ENCODE results near the gene THRB. TPM values are rescaled to one million over a fixed set of nuclear protein-coding genes. Genes with fewer than 3 reads are reported as not detected.
A peak's percentile ranks its signal among the peaks of the same experiment; 100 is the strongest.

Gene THRB
- total and polyA plus RNA-seq, 4 donors = 4.0 to 10.5 (median 6.2) TPM

- no CpG with 5 or more reads among the region's 2 CpGs for WGBS (ENCODE audit: insufficient coverage)
- Histone ChIP-seq H3K27me3 (ENCODE audit: control insufficient read depth, insufficient read depth, low read length) (peaks cover 2% of the 10 kb centered on the region), H3K9me3 (ENCODE audit: control insufficient read depth, insufficient read depth, low read length) (no peaks in the 10 kb centered on the region), H3K36me3 (ENCODE audit: control insufficient read depth, insufficient read depth, low read length) (no peaks in the 10 kb centered on the region), H3K27ac (ENCODE audit: low read depth, low read length) (no peak overlapping the region), H3K4me3 (ENCODE audit: low read depth, low read length) (no peak overlapping the region), H3K4me1 (ENCODE audit: control insufficient read depth, insufficient read depth, low read length) (no peaks in the 10 kb centered on the region)
- DNase-seq (ENCODE audit: low read depth in 4 of 6, low spot score in 6 of 6) = no peak
Observed at GRCh38 chr3:24273491-24273890, 221.2 kb downstream of the THRB start.

GRCh38 chr3:24272875-24273274 is 221.8 kb downstream of the THRB start:
- peaks cover 2% of the 10 kb centered on the region for H3K27me3 ChIP-seq (ENCODE audit: control insufficient read depth, insufficient read depth, low read length)
- no peaks in the 10 kb centered on the region for H3K36me3 ChIP-seq (ENCODE audit: control insufficient read depth, insufficient read depth, low read length)
- no CpG with 5 or more reads among the region's 2 CpGs for WGBS (ENCODE audit: insufficient coverage)
- H3K4me1 ChIP-seq (ENCODE audit: control insufficient read depth, insufficient read depth, low read length) = no peaks in the 10 kb centered on the region
- H3K9me3 ChIP-seq (ENCODE audit: control insufficient read depth, insufficient read depth, low read length) = no peaks in the 10 kb centered on the region
- H3K4me3 ChIP-seq (ENCODE audit: low read depth, low read length) = no peak overlapping the region
- DNase-seq (ENCODE audit: low read depth in 4 of 6, low spot score in 6 of 6) = no peak
- no peak overlapping the region for H3K27ac ChIP-seq (ENCODE audit: low read depth, low read length)

- Histone ChIP-seq H3K9me3 (ENCODE audit: control insufficient read depth, insufficient read depth, low read length) (no peaks in the 10 kb centered on the region), H3K27me3 (ENCODE audit: control insufficient read depth, insufficient read depth, low read length) (peaks cover 2% of the 10 kb centered on the region)
- no peak for DNase-seq (ENCODE audit: low read depth in 4 of 6, low spot score in 6 of 6)
Observed at GRCh38 chr3:24272408-24272807, 222.2 kb downstream of the THRB start.

GRCh38 chr3:24271228-24271627 is 223.4 kb downstream of the THRB start:
- WGBS (ENCODE audit: insufficient coverage) = no CpG with 5 or more reads among the region's 3 CpGs
- Histone ChIP-seq H3K4me3 (ENCODE audit: low read depth, low read length) (no peak overlapping the region), H3K4me1 (ENCODE audit: control insufficient read depth, insufficient read depth, low read length) (no peaks in the 10 kb centered on the region), H3K27ac (ENCODE audit: low read depth, low read length) (no peak overlapping the region), H3K27me3 (ENCODE audit: control insufficient read depth, insufficient read depth, low read length) (no peaks in the 10 kb centered on the region), H3K9me3 (ENCODE audit: control insufficient read depth, insufficient read depth, low read length) (no peaks in the 10 kb centered on the region), H3K36me3 (ENCODE audit: control insufficient read depth, insufficient read depth, low read length) (no peaks in the 10 kb centered on the region)
- no peak for DNase-seq (ENCODE audit: low read depth in 4 of 6, low spot score in 6 of 6)

More at GRCh38 chr3:24272408-24272807, 222.2 kb downstream of the THRB start:
- Histone ChIP-seq H3K4me3 (ENCODE audit: low read depth, low read length) (no peak overlapping the region), H3K4me1 (ENCODE audit: control insufficient read depth, insufficient read depth, low read length) (no peaks in the 10 kb centered on the region), H3K36me3 (ENCODE audit: control insufficient read depth, insufficient read depth, low read length) (no peaks in the 10 kb centered on the region), H3K27ac (ENCODE audit: low read depth, low read length) (no peak overlapping the region)

GRCh38 chr3:24270744-24271143 is 223.9 kb downstream of the THRB start:
- DNase-seq (ENCODE audit: low read depth in 4 of 6, low spot score in 6 of 6) = no peak
- no CpG with 5 or more reads among the region's 1 CpG for WGBS (ENCODE audit: insufficient coverage)
- H3K36me3 ChIP-seq (ENCODE audit: control insufficient read depth, insufficient read depth, low read length) = no peaks in the 10 kb centered on the region
- H3K4me3 ChIP-seq (ENCODE audit: low read depth, low read length) = no peak overlapping the region
- no peak overlapping the region for H3K27ac ChIP-seq (ENCODE audit: low read depth, low read length)
- no peaks in the 10 kb centered on the region for H3K9me3 ChIP-seq (ENCODE audit: control insufficient read depth, insufficient read depth, low read length)
- no peaks in the 10 kb centered on the region for H3K27me3 ChIP-seq (ENCODE audit: control insufficient read depth, insufficient read depth, low read length)
- H3K4me1 ChIP-seq (ENCODE audit: control insufficient read depth, insufficient read depth, low read length) = no peaks in the 10 kb centered on the region

GRCh38 chr3:24270204-24270691 is 224.4 kb downstream of the THRB start:
- Histone ChIP-seq H3K27ac (ENCODE audit: low read depth, low read length) (no peak overlapping the region), H3K36me3 (ENCODE audit: control insufficient read depth, insufficient read depth, low read length) (no peaks in the 10 kb centered on the region), H3K27me3 (ENCODE audit: control insufficient read depth, insufficient read depth, low read length) (no peaks in the 10 kb centered on the region), H3K4me3 (ENCODE audit: low read depth, low read length) (no peak overlapping the region), H3K4me1 (ENCODE audit: control insufficient read depth, insufficient read depth, low read length) (no peaks in the 10 kb centered on the region), H3K9me3 (ENCODE audit: control insufficient read depth, insufficient read depth, low read length) (no peaks in the 10 kb centered on the region)
- 13% methylated on average over 1 of the region's 2 CpGs for WGBS (ENCODE audit: insufficient coverage)
- peak in 2 of 6 donors; percentile 7 to 83 for DNase-seq (ENCODE audit: low read depth in 4 of 6, low spot score in 6 of 6)

GRCh38 chr3:24264748-24265158 is 229.9 kb downstream of the THRB start:
- 48% methylated on average over 3 of the region's 3 CpGs for WGBS (ENCODE audit: insufficient coverage)
- DNase-seq (ENCODE audit: low read depth in 4 of 6, low spot score in 6 of 6) = no peak
- H3K36me3 ChIP-seq (ENCODE audit: control insufficient read depth, insufficient read depth, low read length) = no peaks in the 10 kb centered on the region
- no peaks in the 10 kb centered on the region for H3K4me1 ChIP-seq (ENCODE audit: control insufficient read depth, insufficient read depth, low read length)
- no peak overlapping the region for H3K27ac ChIP-seq (ENCODE audit: low read depth, low read length)
- no peaks in the 10 kb centered on the region for H3K27me3 ChIP-seq (ENCODE audit: control insufficient read depth, insufficient read depth, low read length)
- no peaks in the 10 kb centered on the region for H3K9me3 ChIP-seq (ENCODE audit: control insufficient read depth, insufficient read depth, low read length)
- no peak overlapping the region for H3K4me3 ChIP-seq (ENCODE audit: low read depth, low read length)

GRCh38 chr3:24264011-24264410 is 230.6 kb downstream of the THRB start:
- H3K9me3 ChIP-seq (ENCODE audit: control insufficient read depth, insufficient read depth, low read length) = no peaks in the 10 kb centered on the region
- no peak overlapping the region for H3K4me3 ChIP-seq (ENCODE audit: low read depth, low read length)
- no peak overlapping the region for H3K27ac ChIP-seq (ENCODE audit: low read depth, low read length)
- H3K27me3 ChIP-seq (ENCODE audit: control insufficient read depth, insufficient read depth, low read length) = no peaks in the 10 kb centered on the region
- no peaks in the 10 kb centered on the region for H3K4me1 ChIP-seq (ENCODE audit: control insufficient read depth, insufficient read depth, low read length)
- H3K36me3 ChIP-seq (ENCODE audit: control insufficient read depth, insufficient read depth, low read length) = no peaks in the 10 kb centered on the region
- no CpG with 5 or more reads among the region's 1 CpG for WGBS (ENCODE audit: insufficient coverage)
- no peak for DNase-seq (ENCODE audit: low read depth in 4 of 6, low spot score in 6 of 6)

- Histone ChIP-seq H3K9me3 (ENCODE audit: control insufficient read depth, insufficient read depth, low read length) (no peaks in the 10 kb centered on the region), H3K4me1 (ENCODE audit: control insufficient read depth, insufficient read depth, low read length) (no peaks in the 10 kb centered on the region), H3K27ac (ENCODE audit: low read depth, low read length) (no peak overlapping the region), H3K27me3 (ENCODE audit: control insufficient read depth, insufficient read depth, low read length) (no peaks in the 10 kb centered on the region), H3K4me3 (ENCODE audit: low read depth, low read length) (no peak overlapping the region), H3K36me3 (ENCODE audit: control insufficient read depth, insufficient read depth, low read length) (no peaks in the 10 kb centered on the region)
- no CpG with 5 or more reads among the region's 2 CpGs for WGBS (ENCODE audit: insufficient coverage)
- DNase-seq (ENCODE audit: low read depth in 4 of 6, low spot score in 6 of 6) = peak in 1 of 6 donors; percentile 33
Observed at GRCh38 chr3:24263069-24263668, 231.5 kb downstream of the THRB start.

- Histone ChIP-seq H3K27ac (ENCODE audit: low read depth, low read length) (no peak overlapping the region), H3K36me3 (ENCODE audit: control insufficient read depth, insufficient read depth, low read length) (no peaks in the 10 kb centered on the region), H3K4me1 (ENCODE audit: control insufficient read depth, insufficient read depth, low read length) (no peaks in the 10 kb centered on the region), H3K27me3 (ENCODE audit: control insufficient read depth, insufficient read depth, low read length) (no peaks in the 10 kb centered on the region), H3K4me3 (ENCODE audit: low read depth, low read length) (no peak overlapping the region), H3K9me3 (ENCODE audit: control insufficient read depth, insufficient read depth, low read length) (no peaks in the 10 kb centered on the region)
- DNase-seq (ENCODE audit: low read depth in 4 of 6, low spot score in 6 of 6) = no peak
Observed at GRCh38 chr3:24261521-24261920, 233.1 kb downstream of the THRB start.

Data from spinal cord (tissue), 10 donors.